Body of pancreas (tissue), 4 donors: Measurements from ENCODE around the gene ARAP1.

Experiments used
- POLR2A ChIP-seq, 3 donors: fragments of 450-650 bp; IDR thresholded peaks; one replicate each; pipeline ENCODE4 v1.6.1; 2016; ENCODE audit warnings: antibody characterized with exemption in 3 of 3, mild to moderate bottlenecking in 2 of 3
- TF ChIP-seq, protein P1 (sequence below), 7 experiments: fragments of 450-650 bp in 4 of 7; fragments of 200-600 bp in 3 of 7; sonication (generic) in 3 of 7; IDR thresholded peaks; one replicate each; pipeline ENCODE4 v1.5.1; 2016 to 2019; ENCODE audit warnings: antibody characterized with exemption in 7 of 7

DNA sequence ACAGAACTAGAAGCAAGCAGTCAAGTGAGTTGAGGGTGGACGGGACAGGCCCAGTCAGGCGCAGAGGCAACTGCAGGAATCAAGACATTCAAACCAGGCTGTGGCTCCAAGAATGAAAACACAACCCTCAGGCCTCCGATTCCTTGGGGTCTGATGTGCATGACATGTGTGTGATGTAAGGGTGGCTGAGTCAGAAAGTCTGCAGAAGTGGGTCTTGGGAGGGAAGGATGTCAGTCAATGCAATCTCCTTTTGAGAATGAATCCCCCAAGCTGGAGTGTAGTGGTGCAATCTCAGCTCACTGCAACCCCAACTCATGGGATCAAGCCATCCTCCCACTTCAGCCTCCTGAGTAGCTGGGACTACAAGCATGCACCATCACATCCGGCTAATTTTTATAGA, 62.0 kb downstream of the ARAP1 start:
- TF ChIP-seq, protein P1, sequence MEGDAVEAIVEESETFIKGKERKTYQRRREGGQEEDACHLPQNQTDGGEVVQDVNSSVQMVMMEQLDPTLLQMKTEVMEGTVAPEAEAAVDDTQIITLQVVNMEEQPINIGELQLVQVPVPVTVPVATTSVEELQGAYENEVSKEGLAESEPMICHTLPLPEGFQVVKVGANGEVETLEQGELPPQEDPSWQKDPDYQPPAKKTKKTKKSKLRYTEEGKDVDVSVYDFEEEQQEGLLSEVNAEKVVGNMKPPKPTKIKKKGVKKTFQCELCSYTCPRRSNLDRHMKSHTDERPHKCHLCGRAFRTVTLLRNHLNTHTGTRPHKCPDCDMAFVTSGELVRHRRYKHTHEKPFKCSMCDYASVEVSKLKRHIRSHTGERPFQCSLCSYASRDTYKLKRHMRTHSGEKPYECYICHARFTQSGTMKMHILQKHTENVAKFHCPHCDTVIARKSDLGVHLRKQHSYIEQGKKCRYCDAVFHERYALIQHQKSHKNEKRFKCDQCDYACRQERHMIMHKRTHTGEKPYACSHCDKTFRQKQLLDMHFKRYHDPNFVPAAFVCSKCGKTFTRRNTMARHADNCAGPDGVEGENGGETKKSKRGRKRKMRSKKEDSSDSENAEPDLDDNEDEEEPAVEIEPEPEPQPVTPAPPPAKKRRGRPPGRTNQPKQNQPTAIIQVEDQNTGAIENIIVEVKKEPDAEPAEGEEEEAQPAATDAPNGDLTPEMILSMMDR (IDR thresholded peaks at IDR 0.05): no peak
- no peak for TF ChIP-seq POLR2A (IDR thresholded peaks at IDR 0.05)
